Measurements from ENCODE around the gene TMEM63B.
"Not testable (repeated sequence)": the region's sequence is repeated elsewhere in the genome, so short reads cannot be mapped to it uniquely, and the experiment has no call there.

TMEM63B gene

DNA sequence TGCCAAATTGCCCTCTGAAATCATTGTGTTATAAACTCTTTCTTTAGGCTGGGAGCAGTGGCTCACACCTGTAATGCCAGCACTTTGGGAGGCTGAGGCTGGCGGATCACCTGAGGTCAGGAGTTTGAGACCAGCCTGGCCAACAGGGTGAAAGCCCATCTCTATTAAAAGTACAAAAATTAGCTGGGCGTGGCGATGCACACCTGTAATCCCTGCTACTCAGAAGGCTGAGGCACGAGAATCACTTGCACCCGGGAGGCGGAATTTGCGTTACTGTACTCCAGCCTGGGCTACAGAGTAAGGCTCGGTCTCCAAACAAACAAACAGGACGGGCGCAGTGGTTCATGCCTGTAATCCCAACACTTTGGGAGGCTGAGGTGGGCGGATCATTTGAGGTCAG lies 69.0 kb downstream of the TMEM63B start:
- DNase-seq, result not testable (repeated sequence)

DNA sequence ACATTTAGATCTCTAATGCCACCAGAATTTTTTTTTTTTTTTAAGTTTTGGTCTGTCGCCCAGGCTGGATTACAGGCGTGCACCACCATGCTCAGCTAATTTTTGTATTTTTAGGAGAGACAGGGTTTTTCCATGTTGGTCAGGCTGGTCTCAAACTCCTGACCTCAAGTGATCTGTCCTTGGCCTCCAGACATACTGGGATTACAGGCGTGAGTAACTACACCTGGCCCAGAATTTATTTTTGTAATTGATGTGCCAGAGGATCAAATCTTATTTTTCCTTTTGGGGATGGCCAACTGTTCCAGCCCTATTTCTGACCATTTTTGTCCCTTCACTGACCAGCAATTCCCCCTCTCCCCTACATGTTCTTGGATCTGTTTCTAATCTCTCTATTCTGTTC lies 71.3 kb downstream of the TMEM63B start:
- DNase-seq, result no peak

DNA sequence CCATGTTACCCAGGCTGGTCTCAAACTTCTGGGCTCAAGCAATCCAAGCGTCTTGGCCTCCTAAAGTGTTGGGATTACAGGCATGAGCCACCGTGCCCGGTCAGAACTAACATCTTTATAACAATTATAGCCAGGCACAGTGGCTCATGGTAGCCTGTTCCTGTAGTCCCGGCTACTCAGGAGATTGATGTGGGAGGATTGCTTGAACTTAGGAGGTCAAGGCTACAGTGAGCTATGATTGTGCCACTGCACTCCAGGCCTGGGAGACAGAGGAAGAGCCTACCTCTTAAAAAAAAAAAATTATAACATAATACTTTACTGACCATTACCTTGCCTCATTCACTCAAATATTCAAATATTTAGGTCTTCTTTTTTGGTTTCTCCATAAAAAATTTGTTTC lies 72.5 kb downstream of the TMEM63B start:
- DNase-seq, result no peak

DNA sequence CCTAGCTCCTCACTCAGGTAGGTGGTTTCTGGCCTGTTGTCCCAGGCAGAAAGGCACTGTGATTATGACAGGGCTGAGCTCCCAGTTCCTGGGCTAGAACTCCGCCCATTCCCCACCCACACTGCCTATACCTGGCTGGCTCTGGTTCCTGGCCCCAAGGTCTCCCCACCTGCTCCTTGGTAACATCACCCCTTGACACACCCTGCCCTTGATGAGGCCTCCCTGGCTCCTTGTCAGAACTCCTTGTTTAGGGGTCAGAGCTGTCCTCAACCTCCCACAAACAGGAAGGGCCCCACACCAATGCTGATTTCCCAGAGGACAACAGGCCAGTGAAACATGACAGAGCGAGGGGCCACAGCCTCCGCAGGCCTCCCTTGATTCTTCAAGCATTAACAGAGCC lies 73.8 kb downstream of the TMEM63B start:
- DNase-seq, result no peak

DNA sequence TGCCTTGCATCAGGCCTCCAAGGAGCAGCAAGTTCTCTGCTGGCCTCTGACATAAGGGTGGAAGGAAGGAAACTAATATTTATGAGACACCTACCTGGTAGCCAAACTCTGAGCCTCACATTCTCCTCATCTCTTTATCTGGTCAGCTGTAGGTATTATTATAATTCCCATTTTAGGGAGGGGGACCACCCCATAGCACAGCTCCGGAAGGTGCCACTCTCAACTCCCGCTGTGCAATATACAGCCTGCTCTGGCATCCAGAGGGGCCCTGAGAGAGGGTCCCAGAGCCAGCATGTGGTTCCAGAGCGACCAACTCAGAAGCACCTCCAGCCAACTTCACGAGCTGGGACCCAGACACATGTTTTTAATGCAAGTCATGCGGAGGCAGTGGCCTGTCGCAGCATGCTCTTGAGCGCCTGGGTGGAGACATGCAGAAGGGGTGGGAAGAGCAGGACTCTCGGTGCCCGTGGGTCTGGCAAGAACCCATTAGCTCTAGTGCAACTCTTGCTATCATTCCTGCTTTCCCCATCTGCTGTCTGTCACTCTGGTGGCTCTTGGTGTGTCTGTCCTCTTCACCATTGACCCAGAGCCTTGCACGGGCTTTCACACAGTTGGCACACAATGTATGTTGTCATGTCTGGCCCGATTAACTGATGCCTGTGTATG lies 74.4 kb downstream of the TMEM63B start:
- no peak for DNase-seq

DNA sequence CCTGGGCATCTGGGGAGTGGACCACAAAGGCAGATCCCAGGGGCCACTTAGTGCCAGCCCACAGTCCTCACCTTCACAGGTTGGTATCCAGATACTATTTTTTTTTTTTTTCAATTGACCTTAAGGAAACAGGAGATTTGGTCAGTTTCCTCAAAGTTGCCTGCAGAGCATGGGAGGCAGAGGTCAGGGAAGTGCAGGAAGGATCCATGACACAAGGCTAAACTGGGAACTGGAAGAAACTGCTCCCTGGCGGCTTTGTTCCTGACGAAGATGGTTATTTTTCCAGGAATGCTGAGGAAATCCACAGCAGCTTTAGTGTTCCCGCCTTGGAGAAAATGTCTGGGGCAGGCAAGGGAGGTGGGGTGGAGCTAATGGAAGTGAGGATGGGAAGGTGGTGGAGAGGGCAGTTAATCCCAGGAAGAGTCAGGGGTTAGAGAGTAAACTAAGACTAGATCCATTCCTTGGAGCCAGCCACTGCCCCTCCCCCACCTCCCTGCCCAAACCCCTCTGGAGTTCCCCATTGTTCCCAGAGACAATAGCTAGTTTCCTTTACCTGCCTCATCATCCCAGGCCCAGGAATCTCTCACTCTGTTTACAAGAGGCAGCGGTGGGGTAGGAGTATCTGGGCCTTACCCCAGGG lies 75.1 kb downstream of the TMEM63B start:
- DNase-seq, result no peak

DNA sequence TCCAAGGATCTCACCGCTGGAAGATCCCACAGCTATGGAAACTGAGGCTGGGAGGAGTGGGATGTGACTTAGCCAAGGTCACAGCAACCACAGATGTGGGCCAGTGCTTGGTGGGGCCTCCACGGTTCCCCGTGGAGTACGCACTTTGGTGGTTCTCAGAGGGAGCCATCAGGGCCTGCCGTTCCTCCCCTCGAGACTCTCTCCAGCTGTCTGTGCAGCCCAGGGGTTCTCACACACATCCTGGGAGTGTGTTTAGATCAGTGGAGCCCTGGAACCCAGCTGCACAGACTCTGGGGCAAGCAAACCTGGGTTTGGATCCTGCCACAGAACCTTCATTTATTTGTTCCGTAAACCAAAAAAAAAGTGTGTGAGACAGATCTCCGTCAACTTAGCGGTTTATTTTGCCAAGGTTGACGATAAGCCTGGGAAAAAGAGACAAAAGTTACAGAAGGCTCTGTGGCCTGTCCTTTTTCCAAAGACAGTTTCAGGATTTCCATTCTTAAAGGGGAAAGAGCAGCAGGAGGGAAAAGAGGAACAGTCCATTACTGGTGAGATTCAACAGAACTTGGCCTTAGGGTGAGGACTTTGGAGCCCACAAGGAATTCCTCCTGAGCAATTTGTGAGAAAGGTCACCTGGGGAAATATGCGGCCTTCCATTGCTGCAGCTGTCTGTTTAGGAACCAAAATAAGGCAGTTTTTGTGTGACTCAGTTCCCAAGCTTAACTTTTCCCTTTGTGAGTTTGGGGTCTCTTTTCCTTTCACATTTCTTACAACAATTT lies 75.8 kb downstream of the TMEM63B start:
- DNase-seq, result no peak

DNA sequence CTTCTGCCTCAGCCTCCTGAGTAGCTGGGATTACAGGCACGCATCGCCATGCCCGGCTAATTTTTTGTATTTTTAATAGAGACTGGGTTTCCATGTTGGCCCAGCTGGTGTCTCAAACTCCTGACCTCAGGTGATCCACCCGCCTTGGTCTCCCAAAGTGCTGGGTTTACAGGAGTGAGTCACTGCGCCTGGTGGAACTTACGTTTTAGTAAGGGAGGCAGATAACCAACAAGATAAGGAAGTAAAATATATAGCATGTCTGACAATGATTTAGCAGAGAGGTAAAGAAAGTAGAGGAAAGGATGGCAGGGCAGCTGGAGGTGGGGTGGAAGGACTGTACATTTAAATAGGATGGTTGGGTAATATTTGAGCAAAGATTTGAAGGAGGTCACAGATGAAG lies 76.6 kb downstream of the TMEM63B start:
- no peak for DNase-seq
